Activated CD8-positive, alpha-beta memory T cell treated with anti-CD3 and anti-CD28 coated beads for 36 hours (primary cell): ENCODE results near the gene ZNF208. TPM values are rescaled to one million over a fixed set of nuclear protein-coding genes. Genes with fewer than 3 reads are reported as not detected.
"Not testable (repeated sequence)": the region's sequence is repeated elsewhere in the genome, so short reads cannot be mapped to it uniquely, and the experiment has no call there.

Experiments
- CTCF ChIA-PET: fragments of 350-600 bp; sonication (Branson Sonifier 250); formaldehyde crosslinking; loops from one replicate; lab custom pipeline; 2021; ENCODE audit warnings: antibody characterized with exemption; lab: Charles Lee
- POLR2A ChIA-PET: fragments of 350-600 bp; sonication (Branson Sonifier 250); formaldehyde crosslinking; loops from one replicate; lab custom pipeline; 2021; ENCODE audit warnings: antibody characterized with exemption; lab: Charles Lee
- total RNA-seq, 2 experiments: library from RNA; stranded (reverse); gene quantifications; one replicate each; pipeline ENCODE4 v1.2.3, GENCODE V29; 2021

The ZNF208 gene
- total RNA-seq, 2 experiments from 2014 or later, result 2.2 to 2.6 TPM

DNA sequence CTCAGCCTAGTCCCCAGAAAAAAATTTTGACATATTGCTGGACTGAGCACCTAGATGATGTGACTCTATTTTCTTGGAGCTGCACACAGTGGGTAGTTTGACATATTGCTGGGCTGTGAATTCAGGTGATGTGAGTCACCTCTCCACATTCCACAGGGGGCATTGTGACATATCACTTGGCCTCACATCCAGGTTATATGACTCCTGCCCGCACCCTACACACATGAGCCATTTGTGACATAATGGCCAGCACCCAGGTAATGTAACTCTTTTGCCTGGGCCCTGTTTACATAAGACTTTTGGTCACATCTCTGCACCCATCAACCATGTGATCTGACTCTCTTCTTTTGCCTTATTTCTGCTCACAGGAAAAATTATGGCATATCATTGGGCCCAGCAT lies 119.7 kb downstream of the ZNF208 start:
- POLR2A ChIA-PET, result no interaction called here
- CTCF ChIA-PET, result no interaction called here

DNA sequence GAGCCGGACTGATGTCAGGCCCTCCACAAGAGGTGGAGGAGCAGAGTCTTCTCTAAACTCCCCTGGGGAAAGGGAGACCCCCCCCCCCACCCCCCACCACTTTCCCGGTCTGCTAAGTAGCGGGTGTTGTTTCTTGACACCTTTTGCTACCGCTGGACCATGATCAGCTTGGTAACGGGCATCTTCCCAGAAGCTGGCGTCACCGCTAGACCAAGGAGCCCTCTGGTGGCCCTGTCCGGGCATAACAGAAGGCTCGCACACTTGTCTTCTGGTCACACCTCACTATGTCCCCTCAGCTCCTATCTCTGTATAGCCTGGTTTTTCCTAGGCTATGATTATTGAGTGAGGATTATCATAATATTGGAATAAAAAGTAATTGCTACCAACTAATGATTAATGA lies 120.7 kb downstream of the ZNF208 start:
- CTCF ChIA-PET, result interaction anchor here (1.0 to 1.4 kb wide), 2 partner anchors 21 to 39 kb away, joined by 3 read pairs; no protein-coding TSS in a partner anchor

DNA sequence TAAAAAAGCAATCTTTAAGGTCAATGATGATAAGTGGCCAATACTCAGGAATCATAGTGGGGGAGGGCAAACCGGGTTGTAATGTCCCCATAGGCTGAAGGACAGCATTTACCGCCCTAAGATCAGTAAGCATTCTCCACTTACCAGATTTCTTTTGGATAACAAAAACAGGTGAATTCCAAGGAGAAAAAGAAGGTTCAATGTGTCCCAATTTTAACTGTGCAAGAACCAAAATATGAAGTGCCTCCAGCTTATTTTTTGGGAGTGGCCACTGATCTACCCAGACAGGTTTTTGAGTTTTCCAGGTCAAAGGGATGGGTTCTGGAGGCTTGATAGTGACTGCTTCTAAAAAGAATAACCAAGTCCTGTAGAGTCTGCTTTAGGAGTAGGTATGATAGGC lies 125.2 kb downstream of the ZNF208 start:
- POLR2A ChIA-PET, CTCF ChIA-PET: not testable (repeated sequence)

More for the DNA sequence above, 120.7 kb downstream of the ZNF208 start:
- POLR2A ChIA-PET, result not testable (repeated sequence)

DNA sequence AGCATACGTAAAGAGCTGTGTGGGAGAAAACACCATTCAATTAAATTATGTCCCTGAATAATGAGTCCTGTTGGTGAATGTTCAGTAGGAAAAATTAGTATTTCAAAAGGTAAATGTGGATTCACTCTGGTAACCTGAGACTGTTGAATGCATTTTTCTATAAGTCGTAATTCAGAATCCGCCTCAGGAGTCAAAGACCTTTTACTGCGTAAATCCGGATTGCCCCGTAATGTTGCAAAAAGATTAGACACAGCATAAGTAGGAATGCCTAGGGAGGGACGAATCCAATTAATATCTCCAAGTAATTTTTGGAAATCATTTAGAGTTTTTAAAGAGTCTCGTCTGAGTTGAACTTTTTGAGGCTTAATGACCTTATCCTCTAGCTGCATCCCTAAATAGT lies 126.0 kb downstream of the ZNF208 start:
- CTCF ChIA-PET, POLR2A ChIA-PET: not testable (repeated sequence)

DNA sequence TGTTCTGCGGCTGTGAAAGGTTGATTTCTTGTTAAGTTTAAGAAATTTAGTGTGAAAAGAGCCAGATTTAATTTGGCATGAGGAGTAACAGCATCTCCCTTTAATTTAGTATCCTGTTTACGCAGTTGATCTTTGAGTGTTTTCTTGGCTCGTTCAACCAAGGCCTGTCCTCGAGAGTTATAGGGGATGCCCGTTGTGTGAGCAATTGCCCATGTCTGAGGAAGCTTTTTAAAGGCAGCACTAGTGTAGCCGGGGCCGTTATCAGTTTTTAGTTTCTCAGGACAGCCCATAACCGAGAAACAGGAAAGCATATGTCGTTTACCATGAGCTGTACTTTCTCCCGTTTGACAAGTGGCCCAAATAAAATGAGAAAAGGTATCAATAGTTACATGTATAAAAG lies 127.2 kb downstream of the ZNF208 start:
- ChIA-PET CTCF (interaction anchor here (1.0 kb wide), 1 partner anchor 11 kb away, joined by 3 read pairs; no protein-coding TSS in a partner anchor), POLR2A (no interaction called here)

Other genes starting within 250 kb of the ZNF208 start
- gene ZNF100, start 243.4 kb downstream of the ZNF208 start, total RNA-seq, result 10 to 100 TPM; 20.5 to 22.0 TPM
- 10 to 100 TPM; 23.4 to 24.2 TPM for gene ZNF43, start 174.8 kb downstream of the ZNF208 start, total RNA-seq
- 10 to 100 TPM; 10.0 to 11.2 TPM for gene ZNF257, start 41.5 kb upstream of the ZNF208 start, total RNA-seq
- not detected for gene ZNF676, start 186.0 kb upstream of the ZNF208 start, total RNA-seq